Astrocyte (in vitro differentiated cells and primary cell): Measurements from ENCODE around the gene PLCG2.

Experiments used
- CTCF ChIP-seq: IDR thresholded peaks from 2 replicates; pipeline ENCODE4 v1.5.1; 2011; ENCODE audit warnings: low read depth, mild to moderate bottlenecking, inconsistent platforms, low read length, moderate library complexity; ENCODE audit not compliant: insufficient read depth
- EZH2 ChIP-seq: IDR thresholded peaks from 2 replicates; pipeline ENCODE4 v1.6.1; 2012; ENCODE audit warnings: mild to moderate bottlenecking, low read length, inconsistent platforms; ENCODE audit not compliant: insufficient read depth

GRCh38 chr16:81878529-81878928 lies 99.4 kb downstream of the PLCG2 start:
- TF ChIP-seq CTCF (no peak), EZH2 (no peak)
